Measurements from ENCODE around the gene FOXP1. TPM values are rescaled to one million over a fixed set of nuclear protein-coding genes. Genes with fewer than 3 reads are reported as not detected.
A peak's percentile ranks its signal among the peaks of the same experiment; 100 is the strongest.

FOXP1 gene
- total RNA-seq, 2 donors from 2014 or later = 59.7 to 65.4 TPM

GRCh38 chr3:71300951-71301393 lies 282.6 kb downstream of the FOXP1 start:
- H3K9me3 Mint-ChIP-seq = no peaks in the 10 kb centered on the region
- peaks cover 33 to 58% of the 10 kb centered on the region in 2 donors for H3K4me1 Mint-ChIP-seq (ENCODE audit: low read depth in 2 of 2)
- no peaks in the 10 kb centered on the region for H3K36me3 Mint-ChIP-seq
- no peaks in the 10 kb centered on the region for H3K27me3 Mint-ChIP-seq
- DNase-seq (ENCODE audit: low spot score) (no peak), ATAC-seq (peak; percentile 69 to 75)
- H3K4me3 Mint-ChIP-seq = peak overlapping the region; percentile 69
- H3K27ac Mint-ChIP-seq = peak overlapping the region; percentile 42 to 85

- no peaks in the 10 kb centered on the region for H3K36me3 Mint-ChIP-seq
- no peak for ATAC-seq
- peaks cover 19 to 42% of the 10 kb centered on the region in 2 donors for H3K4me1 Mint-ChIP-seq (ENCODE audit: low read depth in 2 of 2)
- no peak overlapping the region for H3K4me3 Mint-ChIP-seq
- no peaks in the 10 kb centered on the region for H3K27me3 Mint-ChIP-seq
- H3K27ac Mint-ChIP-seq = no peak overlapping the region
- DNase-seq (ENCODE audit: low spot score) = no peak
- H3K9me3 Mint-ChIP-seq = no peaks in the 10 kb centered on the region
These were observed 284.4 kb downstream of the FOXP1 start for GRCh38 chr3:71299160-71299559.

DNA sequence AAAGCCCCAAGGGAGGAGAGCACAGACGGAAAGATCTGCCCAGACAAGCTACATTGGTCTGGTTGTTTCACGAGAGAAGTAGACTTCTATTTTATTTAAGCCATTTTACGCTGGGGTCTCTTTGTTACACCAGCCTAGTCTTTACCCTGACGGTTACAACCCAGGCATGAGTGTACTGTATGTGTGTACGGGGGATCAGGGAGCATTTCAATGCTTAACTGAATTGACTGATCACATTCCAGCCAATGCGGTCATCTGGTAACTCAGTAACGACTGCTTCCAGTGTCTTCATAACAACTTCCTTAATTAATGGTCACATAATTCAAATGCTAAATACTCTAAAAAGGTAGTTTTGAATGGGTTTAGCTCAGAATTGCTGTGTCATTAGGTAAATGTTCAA lies 288.6 kb downstream of the FOXP1 start:
- ATAC-seq (no peak), DNase-seq (ENCODE audit: low spot score) (no peak)
- Mint-ChIP-seq H3K27me3 (no peaks in the 10 kb centered on the region), H3K4me3 (no peak overlapping the region), H3K9me3 (no peaks in the 10 kb centered on the region), H3K36me3 (no peaks in the 10 kb centered on the region), H3K4me1 (ENCODE audit: low read depth in 2 of 2) (peaks cover 2% of the 10 kb centered on the region in 2 donors), H3K27ac (no peak overlapping the region)

DNA sequence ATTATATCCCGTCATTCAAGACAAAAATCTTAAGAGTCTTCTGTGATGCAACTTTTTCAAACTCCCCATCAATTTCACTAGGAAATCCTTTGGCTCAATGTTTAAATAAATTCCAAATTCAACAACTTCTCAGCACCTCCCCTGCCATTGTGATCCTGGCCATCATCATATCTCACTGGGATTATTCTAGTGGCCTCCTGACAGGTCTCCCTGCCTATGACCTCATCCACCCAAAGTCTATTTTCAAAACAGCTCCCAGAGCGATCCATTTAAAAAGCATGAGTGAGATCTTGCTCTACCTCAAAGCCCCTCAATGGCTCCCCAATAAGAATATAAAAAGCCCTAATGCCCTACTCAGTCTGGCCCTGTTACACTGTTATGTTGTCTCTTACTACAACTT lies 293.2 kb downstream of the FOXP1 start:
- no peaks in the 10 kb centered on the region for H3K36me3 Mint-ChIP-seq
- H3K27me3 Mint-ChIP-seq = no peaks in the 10 kb centered on the region
- peaks cover 4 to 6% of the 10 kb centered on the region in 2 donors for H3K4me1 Mint-ChIP-seq (ENCODE audit: low read depth in 2 of 2)
- no peak overlapping the region for H3K27ac Mint-ChIP-seq
- H3K4me3 Mint-ChIP-seq = no peak overlapping the region
- H3K9me3 Mint-ChIP-seq = no peaks in the 10 kb centered on the region
- DNase-seq (ENCODE audit: low spot score) = no peak
- no peak for ATAC-seq

- ATAC-seq (peak in 1 of 2 donors; percentile 59), DNase-seq (ENCODE audit: low spot score) (no peak)
- Mint-ChIP-seq H3K27me3 (no peaks in the 10 kb centered on the region), H3K9me3 (no peaks in the 10 kb centered on the region), H3K4me3 (no peak overlapping the region), H3K4me1 (ENCODE audit: low read depth in 2 of 2) (peaks cover 4 to 6% of the 10 kb centered on the region in 2 donors), H3K27ac (no peak overlapping the region), H3K36me3 (no peaks in the 10 kb centered on the region)
These were observed 295.1 kb downstream of the FOXP1 start for GRCh38 chr3:71288269-71288930.

DNA sequence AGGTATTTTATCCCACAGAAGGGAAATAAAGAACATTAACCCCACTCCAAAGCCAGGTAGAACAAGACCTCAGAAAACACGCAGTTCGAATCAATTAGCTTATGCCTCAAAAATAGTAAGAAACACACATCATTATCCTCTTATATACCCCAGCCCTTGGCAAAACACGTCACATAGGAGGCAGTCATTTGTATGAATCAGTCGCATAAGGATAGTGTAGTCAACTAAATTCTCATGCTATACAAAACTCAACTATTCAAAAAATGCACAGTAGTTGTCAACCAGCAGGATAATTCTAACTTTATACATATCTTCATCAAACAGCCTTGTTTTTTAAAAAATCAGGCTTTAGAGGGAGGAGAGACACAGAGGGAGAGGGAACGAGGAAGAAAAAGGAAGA lies 298.4 kb downstream of the FOXP1 start:
- Mint-ChIP-seq H3K36me3 (no peaks in the 10 kb centered on the region), H3K9me3 (no peaks in the 10 kb centered on the region), H3K4me1 (ENCODE audit: low read depth in 2 of 2) (peaks cover 3 to 6% of the 10 kb centered on the region in 2 donors), H3K4me3 (no peak overlapping the region), H3K27me3 (no peaks in the 10 kb centered on the region), H3K27ac (no peak overlapping the region)
- DNase-seq (ENCODE audit: low spot score) = no peak
- ATAC-seq = no peak

DNA sequence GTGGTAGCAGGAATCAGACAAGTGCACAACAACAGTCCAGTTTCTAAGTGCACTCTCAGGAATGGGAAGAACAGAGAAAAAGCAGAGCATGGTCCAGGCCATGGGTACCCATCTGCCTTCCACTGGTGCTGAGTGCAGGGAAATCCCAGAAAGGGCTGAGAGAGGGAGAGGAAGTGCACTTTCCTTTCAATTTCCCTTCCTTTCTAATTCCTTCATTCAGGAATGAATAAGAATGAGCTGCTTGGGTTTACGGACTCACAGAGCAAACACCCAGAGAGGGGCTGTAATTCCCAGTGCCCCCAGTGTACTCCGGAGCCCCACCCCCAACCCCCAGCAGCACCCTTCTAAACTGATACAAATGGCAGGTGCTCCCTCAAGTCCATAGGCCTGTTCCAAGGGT lies 300.6 kb downstream of the FOXP1 start:
- no peaks in the 10 kb centered on the region for H3K36me3 Mint-ChIP-seq
- DNase-seq (ENCODE audit: low spot score) (no peak), ATAC-seq (no peak)
- H3K9me3 Mint-ChIP-seq = no peaks in the 10 kb centered on the region
- peaks cover 0 to under 1% of the 10 kb centered on the region in 2 donors for H3K4me1 Mint-ChIP-seq (ENCODE audit: low read depth in 2 of 2)
- H3K27me3 Mint-ChIP-seq = no peaks in the 10 kb centered on the region
- no peak overlapping the region for H3K27ac Mint-ChIP-seq
- H3K4me3 Mint-ChIP-seq = no peak overlapping the region

- no peak overlapping the region for H3K27ac Mint-ChIP-seq
- H3K27me3 Mint-ChIP-seq = no peaks in the 10 kb centered on the region
- no peak overlapping the region for H3K4me3 Mint-ChIP-seq
- H3K9me3 Mint-ChIP-seq = no peaks in the 10 kb centered on the region
- ATAC-seq = no peak
- DNase-seq (ENCODE audit: low spot score) = no peak
- H3K4me1 Mint-ChIP-seq (ENCODE audit: low read depth in 2 of 2) = peaks cover 0 to 4% of the 10 kb centered on the region in 2 donors
- no peaks in the 10 kb centered on the region for H3K36me3 Mint-ChIP-seq
These were observed 302.2 kb downstream of the FOXP1 start for GRCh38 chr3:71281280-71281679.

GRCh38 chr3:71277341-71277740 lies 306.2 kb downstream of the FOXP1 start:
- no peaks in the 10 kb centered on the region for H3K9me3 Mint-ChIP-seq
- peaks cover 4 to 5% of the 10 kb centered on the region in 2 donors for H3K4me1 Mint-ChIP-seq (ENCODE audit: low read depth in 2 of 2)
- H3K27me3 Mint-ChIP-seq = no peaks in the 10 kb centered on the region
- H3K27ac Mint-ChIP-seq = no peak overlapping the region
- ATAC-seq (no peak), DNase-seq (ENCODE audit: low spot score) (no peak)
- no peaks in the 10 kb centered on the region for H3K36me3 Mint-ChIP-seq
- no peak overlapping the region for H3K4me3 Mint-ChIP-seq

- Mint-ChIP-seq H3K4me1 (ENCODE audit: low read depth in 2 of 2) (peaks cover 4 to 9% of the 10 kb centered on the region in 2 donors), H3K9me3 (no peaks in the 10 kb centered on the region), H3K4me3 (no peak overlapping the region), H3K27me3 (no peaks in the 10 kb centered on the region), H3K36me3 (no peaks in the 10 kb centered on the region), H3K27ac (no peak overlapping the region)
- no peak for ATAC-seq
- no peak for DNase-seq (ENCODE audit: low spot score)
These were observed 307.0 kb downstream of the FOXP1 start for GRCh38 chr3:71276531-71276930.

GRCh38 chr3:71273453-71273852 lies 310.1 kb downstream of the FOXP1 start:
- no peaks in the 10 kb centered on the region for H3K9me3 Mint-ChIP-seq
- H3K27ac Mint-ChIP-seq = no peak overlapping the region
- H3K36me3 Mint-ChIP-seq = no peaks in the 10 kb centered on the region
- H3K4me3 Mint-ChIP-seq = no peak overlapping the region
- H3K4me1 Mint-ChIP-seq (ENCODE audit: low read depth in 2 of 2) = peaks cover 15 to 21% of the 10 kb centered on the region in 2 donors
- ATAC-seq (no peak), DNase-seq (ENCODE audit: low spot score) (no peak)
- H3K27me3 Mint-ChIP-seq = no peaks in the 10 kb centered on the region

- peaks cover 13 to 21% of the 10 kb centered on the region in 2 donors for H3K4me1 Mint-ChIP-seq (ENCODE audit: low read depth in 2 of 2)
- no peaks in the 10 kb centered on the region for H3K27me3 Mint-ChIP-seq
- H3K9me3 Mint-ChIP-seq = no peaks in the 10 kb centered on the region
- H3K27ac Mint-ChIP-seq = no peak overlapping the region
- no peak for DNase-seq (ENCODE audit: low spot score)
- no peak overlapping the region for H3K4me3 Mint-ChIP-seq
- no peak for ATAC-seq
- no peaks in the 10 kb centered on the region for H3K36me3 Mint-ChIP-seq
These were observed 311.9 kb downstream of the FOXP1 start for GRCh38 chr3:71271596-71271995.

- Mint-ChIP-seq H3K27me3 (no peaks in the 10 kb centered on the region), H3K27ac (peak overlapping the region; percentile 5 to 60), H3K9me3 (no peaks in the 10 kb centered on the region), H3K4me1 (ENCODE audit: low read depth in 2 of 2) (peaks cover 22 to 31% of the 10 kb centered on the region in 2 donors), H3K36me3 (no peaks in the 10 kb centered on the region), H3K4me3 (no peak overlapping the region)
- ATAC-seq (no peak), DNase-seq (ENCODE audit: low spot score) (no peak)
These were observed 313.6 kb downstream of the FOXP1 start for GRCh38 chr3:71269906-71270305.

- DNase-seq (ENCODE audit: low spot score) (no peak), ATAC-seq (no peak)
- peak overlapping the region in 1 of 2 donors; percentile 60 for H3K27ac Mint-ChIP-seq
- no peaks in the 10 kb centered on the region for H3K36me3 Mint-ChIP-seq
- peaks cover 27 to 31% of the 10 kb centered on the region in 2 donors for H3K4me1 Mint-ChIP-seq (ENCODE audit: low read depth in 2 of 2)
- H3K4me3 Mint-ChIP-seq = no peak overlapping the region
- H3K27me3 Mint-ChIP-seq = no peaks in the 10 kb centered on the region
- no peaks in the 10 kb centered on the region for H3K9me3 Mint-ChIP-seq
These were observed 315.0 kb downstream of the FOXP1 start for GRCh38 chr3:71268462-71268999.

Measured in natural killer cell treated with Interleukin-12 subunit alpha and Interleukin-12 subunit beta and Interleukin-15 and Interleukin-18, amount 100 ng/mL, for 72 hours (primary cell).